CD4-positive, alpha-beta T cell treated with Interleukin-15 for 4 hours (primary cell): ENCODE data around the gene MAD1L1.

Source experiments
- DNase-seq: peaks from one replicate; pipeline ENCODE4 v3.0.0-alpha.2; 2020; ENCODE audit warnings: low spot score

MAD1L1 gene

GRCh38 chr7:1914321-1914720, 318.4 kb downstream of the MAD1L1 start:
- DNase-seq: no peak

- no peak for DNase-seq
These were observed 319.1 kb downstream of the MAD1L1 start for GRCh38 chr7:1913466-1914282.

GRCh38 chr7:1912593-1913465, 319.9 kb downstream of the MAD1L1 start:
- no peak for DNase-seq

GRCh38 chr7:1911571-1911970, 321.2 kb downstream of the MAD1L1 start:
- DNase-seq: no peak

GRCh38 chr7:1910827-1911226, 321.9 kb downstream of the MAD1L1 start:
- DNase-seq: no peak

- DNase-seq: no peak
These were observed 322.6 kb downstream of the MAD1L1 start for GRCh38 chr7:1910081-1910685.

GRCh38 chr7:1909476-1909875, 323.3 kb downstream of the MAD1L1 start:
- DNase-seq: no peak

- DNase-seq: no peak
These were observed 323.8 kb downstream of the MAD1L1 start for GRCh38 chr7:1908823-1909420.

GRCh38 chr7:1907751-1908365, 324.9 kb downstream of the MAD1L1 start:
- no peak for DNase-seq

- DNase-seq: no peak
These were observed 325.6 kb downstream of the MAD1L1 start for GRCh38 chr7:1906988-1907745.

GRCh38 chr7:1906087-1906830, 326.5 kb downstream of the MAD1L1 start:
- no peak for DNase-seq

- DNase-seq: no peak
These were observed 330.4 kb downstream of the MAD1L1 start for GRCh38 chr7:1902231-1902855.

- DNase-seq: no peak
These were observed 331.1 kb downstream of the MAD1L1 start for GRCh38 chr7:1901431-1902210.

- DNase-seq: no peak
These were observed 331.9 kb downstream of the MAD1L1 start for GRCh38 chr7:1900847-1901246.

- DNase-seq: no peak
These were observed 332.6 kb downstream of the MAD1L1 start for GRCh38 chr7:1899951-1900762.

- no peak for DNase-seq
These were observed 333.5 kb downstream of the MAD1L1 start for GRCh38 chr7:1899196-1899595.

- no peak for DNase-seq
These were observed 334.0 kb downstream of the MAD1L1 start for GRCh38 chr7:1898628-1899185.
